GM15510 (cell line): ENCODE data around the gene CKAP4.

Experiments
- POLR2A ChIP-seq: IDR thresholded peaks from 3 replicates; pipeline ENCODE4 v1.6.1; 2011; ENCODE audit warnings: borderline replicate concordance; ENCODE audit not compliant: insufficient read length; ENCODE audit errors: extremely low read depth

CKAP4 gene

DNA sequence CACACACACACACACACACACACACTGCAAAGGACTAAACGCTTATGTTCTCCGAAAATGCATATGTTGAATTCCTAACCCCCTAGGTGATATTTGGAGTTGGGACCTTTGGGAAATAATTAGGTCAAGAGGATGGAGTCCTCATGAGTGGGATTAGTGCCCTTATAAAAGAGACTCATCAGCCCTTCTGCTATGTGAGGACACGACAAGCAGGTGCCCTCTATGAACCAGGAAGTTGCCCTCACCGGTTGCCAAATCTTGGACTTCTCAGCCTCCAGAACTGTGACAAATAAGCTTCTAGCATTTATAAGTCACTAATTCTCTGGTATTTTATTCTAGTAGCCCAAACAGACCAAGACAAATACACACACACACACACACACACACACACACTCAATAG, 34.0 kb upstream of the CKAP4 start:
- TF ChIP-seq POLR2A = no peak

DNA sequence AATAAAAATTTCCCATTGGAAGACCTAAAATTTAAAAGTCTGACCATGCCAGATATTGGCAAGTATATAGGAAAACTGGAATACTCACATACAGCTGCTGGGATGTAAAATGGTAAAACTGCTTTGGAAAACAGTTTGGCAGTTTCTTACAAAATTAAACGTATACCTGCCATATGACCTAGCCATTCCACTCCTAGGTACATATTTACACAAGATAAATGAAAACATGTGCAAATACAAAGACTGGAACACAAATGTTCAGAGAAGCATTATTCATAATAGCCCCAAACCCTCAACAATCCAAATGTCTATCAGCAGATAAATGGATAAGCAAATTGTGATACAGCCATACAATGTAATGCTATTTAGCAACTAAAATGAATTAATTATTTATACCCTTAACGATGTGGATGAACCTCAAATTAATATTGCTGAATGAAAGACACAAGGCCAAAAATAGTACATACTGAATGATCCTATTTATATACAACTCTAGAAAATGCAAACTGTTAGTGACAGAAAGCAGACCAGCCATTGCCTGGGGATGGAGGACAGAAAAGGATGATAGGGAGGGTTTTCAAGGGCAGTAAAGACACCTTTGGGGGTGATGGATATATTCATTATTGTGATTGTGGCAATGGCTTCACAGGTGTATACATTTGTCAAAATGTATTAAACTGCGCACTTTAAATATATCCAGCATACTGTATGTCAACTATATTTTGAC, 33.4 kb upstream of the CKAP4 start:
- no peak for TF ChIP-seq POLR2A

GRCh38 chr12:106280106-106280505, 32.3 kb upstream of the CKAP4 start:
- no peak for TF ChIP-seq POLR2A

DNA sequence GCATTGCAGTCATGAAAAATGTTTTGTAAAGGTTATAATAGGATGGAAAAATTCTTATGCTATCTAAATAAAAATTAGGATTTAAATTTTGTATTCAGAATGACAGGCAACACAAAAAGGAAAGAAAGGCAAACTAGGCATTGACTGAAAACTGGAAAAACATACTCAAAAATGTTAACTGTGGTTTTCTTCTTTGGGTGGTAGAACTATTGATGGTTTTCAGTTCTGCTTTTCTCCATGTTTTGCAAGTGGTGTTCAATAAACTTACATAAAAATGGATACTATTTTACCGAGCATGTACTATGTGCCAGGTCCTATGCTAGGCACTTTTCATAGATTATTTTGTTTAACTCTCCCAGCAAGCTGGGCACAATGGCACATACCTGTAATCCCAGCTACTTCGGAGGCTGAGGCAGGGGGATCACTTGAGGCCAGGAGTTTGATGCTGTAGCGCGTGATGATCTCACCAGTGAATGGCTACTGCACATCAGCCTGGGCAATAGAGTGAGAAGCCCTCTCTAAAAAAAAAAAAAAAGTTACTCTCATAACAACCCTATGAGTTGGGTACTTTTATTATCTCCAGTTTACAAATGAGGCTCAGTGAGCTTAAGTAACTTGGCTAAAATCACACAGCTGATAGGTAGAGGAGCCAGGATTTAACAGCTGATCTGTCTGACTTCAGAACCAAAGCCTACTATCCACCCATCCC, 28.4 kb upstream of the CKAP4 start:
- no peak for TF ChIP-seq POLR2A

GRCh38 chr12:106275458-106275857, 27.6 kb upstream of the CKAP4 start:
- TF ChIP-seq POLR2A = no peak

DNA sequence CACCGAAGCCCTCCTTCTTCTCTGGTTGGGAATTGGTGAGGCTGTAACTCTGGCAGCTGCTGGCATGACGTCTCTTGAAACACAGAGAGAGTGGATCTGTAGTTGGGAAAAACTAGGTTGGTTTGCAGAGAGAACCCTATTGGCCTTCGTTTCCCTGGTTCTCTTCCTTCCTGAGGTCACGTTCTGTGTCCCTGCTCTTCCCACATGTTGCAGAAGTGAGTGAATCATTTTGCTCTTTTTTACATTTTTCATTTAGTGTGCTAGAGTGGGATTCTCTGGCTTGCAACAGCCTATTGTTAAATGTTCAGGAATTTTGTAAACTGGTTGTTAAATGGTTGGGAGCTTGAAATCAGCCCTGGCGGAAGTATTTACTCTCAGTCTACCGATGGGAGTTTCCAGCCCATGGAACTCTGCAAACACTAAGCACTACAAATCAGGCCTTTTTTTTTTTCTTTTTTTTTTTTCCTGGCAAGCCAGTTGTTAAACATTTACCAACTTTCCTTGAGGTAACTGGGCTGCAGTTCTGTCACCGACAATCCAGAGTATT, 26.8 kb upstream of the CKAP4 start:
- TF ChIP-seq POLR2A = no peak

GRCh38 chr12:106274012-106274411, 26.2 kb upstream of the CKAP4 start:
- no peak for TF ChIP-seq POLR2A

DNA sequence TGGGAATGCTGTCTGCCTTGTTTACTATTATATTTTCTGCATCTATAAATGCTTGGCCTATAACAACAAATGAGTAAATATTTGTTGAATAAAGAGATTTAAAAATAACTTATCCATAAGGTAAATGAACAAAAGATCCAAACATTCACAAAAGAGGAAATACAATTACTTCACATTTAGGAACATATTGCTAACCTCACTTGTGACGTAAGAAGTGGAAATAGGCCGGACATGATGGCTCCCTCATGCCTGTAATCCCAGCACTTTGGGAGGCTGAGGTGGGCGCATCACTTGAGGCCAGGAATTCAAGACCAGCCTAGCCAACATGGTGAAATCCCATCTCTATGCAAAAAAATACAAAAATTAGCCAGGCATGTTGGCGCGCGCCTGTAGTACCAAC, 25.7 kb upstream of the CKAP4 start:
- TF ChIP-seq POLR2A = no peak

- no peak for TF ChIP-seq POLR2A
Observed at GRCh38 chr12:106271575-106272505, 24.0 kb upstream of the CKAP4 start.

- no peak for TF ChIP-seq POLR2A
Observed at GRCh38 chr12:106269150-106269771, 21.4 kb upstream of the CKAP4 start.

GRCh38 chr12:106267535-106267934, 19.7 kb upstream of the CKAP4 start:
- TF ChIP-seq POLR2A = no peak

- no peak for TF ChIP-seq POLR2A
Observed at GRCh38 chr12:106265116-106265515, 17.3 kb upstream of the CKAP4 start.

DNA sequence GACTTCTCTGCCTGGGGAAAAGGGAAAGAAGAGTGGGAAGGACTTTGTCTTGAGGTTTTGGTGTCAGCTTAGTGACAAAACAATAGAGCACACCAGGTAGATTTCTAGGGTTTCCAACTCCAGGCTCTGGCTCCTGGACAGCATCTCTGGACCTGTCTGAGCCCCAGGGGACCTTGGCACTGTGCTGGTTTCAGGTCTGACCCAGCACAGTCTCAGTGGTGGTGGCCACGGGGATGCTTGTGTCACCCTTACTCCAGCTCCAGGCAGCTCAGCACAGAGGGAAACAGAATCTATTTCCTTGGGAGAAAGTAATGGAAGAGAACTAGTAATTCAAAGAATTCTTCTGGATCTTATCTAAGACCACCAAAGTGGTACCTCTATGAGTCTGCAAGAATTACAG, 11.1 kb upstream of the CKAP4 start:
- no peak for TF ChIP-seq POLR2A

DNA sequence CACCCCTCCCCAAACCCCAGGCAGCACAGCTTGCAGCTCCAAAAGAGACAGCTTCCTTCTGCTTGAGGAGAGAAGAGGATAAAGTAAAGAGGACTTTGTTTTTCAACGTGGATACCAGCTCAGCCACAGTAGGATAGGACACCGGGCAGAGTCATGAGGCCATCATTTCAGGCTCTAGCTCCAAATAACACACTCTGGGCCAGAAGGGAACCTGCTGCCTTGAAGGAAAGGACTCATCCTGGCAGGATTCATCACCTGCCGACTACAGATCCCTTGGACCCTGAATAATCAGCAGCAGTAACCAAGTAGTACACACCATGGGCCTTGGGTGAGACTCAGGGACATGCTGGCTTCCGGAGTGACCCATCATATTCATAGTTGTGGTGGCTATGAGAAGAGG, 10.4 kb upstream of the CKAP4 start:
- TF ChIP-seq POLR2A = no peak
